CD4-positive, alpha-beta T cell treated with Interferon gamma for 1 hour (primary cell): Measurements from ENCODE around the gene KCNK10.

Source experiments
- DNase-seq: peaks from one replicate; pipeline ENCODE4 v3.0.0-alpha.2; 2020

The KCNK10 gene, protein sequence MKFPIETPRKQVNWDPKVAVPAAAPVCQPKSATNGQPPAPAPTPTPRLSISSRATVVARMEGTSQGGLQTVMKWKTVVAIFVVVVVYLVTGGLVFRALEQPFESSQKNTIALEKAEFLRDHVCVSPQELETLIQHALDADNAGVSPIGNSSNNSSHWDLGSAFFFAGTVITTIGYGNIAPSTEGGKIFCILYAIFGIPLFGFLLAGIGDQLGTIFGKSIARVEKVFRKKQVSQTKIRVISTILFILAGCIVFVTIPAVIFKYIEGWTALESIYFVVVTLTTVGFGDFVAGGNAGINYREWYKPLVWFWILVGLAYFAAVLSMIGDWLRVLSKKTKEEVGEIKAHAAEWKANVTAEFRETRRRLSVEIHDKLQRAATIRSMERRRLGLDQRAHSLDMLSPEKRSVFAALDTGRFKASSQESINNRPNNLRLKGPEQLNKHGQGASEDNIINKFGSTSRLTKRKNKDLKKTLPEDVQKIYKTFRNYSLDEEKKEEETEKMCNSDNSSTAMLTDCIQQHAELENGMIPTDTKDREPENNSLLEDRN

DNA sequence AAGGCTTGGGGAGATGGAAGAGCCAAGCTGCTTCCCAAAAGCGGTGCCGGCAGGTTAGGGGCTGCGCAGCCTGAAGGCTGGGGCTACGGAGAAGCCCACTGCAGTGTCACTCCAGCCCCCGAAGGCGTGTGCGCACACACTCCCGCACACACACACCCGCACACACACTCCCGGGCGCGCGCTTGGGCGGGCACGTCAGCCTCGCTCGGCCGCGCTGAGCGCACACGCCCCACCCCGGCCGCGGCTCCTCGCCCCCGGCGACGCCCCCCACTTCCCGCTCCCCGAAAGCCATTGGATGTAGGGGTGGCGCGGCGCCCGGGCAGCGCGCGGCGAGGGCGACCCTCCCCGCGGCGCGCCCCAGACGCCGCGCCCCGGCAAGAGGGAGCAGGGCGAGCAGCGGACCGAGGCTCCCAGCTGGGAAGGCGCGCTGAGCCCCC, at the start of gene KCNK10:
Gene KCNK10 (minus strand): TSS at position 184 of the 437 bp plus-strand sequence. CDS start 471 bp downstream, outside the sequence.
- DNase-seq = no peak

DNA sequence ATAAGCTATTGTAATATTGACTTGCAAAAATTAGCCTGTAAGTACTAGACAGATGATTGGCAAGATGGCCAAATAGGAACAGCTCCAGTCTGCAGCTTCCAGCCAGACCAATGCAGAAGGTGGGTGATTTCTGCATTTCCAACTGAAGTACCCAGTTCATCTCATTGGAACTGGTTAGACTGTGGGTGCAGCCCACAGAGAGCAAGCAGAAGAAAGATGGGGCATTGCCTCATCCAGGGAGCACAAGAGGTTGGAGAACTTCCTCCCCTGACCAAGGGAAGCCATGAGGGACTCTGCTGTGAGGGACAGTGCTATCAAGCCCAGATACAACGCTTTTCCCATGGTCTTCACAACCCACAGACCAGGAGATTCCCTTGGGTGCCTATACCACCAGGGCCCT, 46.4 kb upstream of the KCNK10 start:
- no peak for DNase-seq

DNA sequence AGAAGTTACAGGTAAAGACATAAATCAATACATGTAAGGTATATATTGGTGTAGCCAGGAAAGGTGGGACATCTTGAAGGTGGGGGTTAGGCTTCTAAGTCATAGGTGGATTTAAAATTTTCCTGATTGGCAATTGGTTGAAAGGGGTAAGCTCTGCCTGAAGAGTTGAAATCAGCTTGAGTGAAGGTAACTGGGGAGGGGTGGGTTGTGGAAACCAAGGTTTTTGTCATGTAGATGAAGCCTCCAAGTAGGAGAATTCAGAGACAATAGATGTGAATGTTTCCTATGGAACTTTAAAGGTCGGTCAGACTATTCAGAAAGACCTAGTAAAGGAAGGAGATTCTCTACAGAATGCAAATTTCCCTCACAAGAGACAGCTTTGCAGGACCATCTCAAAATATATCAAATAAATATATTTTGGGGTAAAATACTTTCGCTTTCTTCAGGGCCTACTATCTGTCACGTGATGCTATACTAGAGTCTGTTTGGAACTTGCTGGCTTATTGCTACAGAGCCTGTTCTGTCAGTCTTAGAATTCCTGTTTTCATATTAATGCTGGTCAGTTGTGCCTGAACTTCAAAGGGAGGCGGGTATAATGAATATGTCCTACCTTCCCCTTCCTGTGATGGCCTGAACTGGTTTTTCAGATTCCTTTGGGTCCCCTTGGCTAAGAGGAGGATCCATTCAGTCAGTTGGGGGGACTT, 41.8 kb upstream of the KCNK10 start:
- no peak for DNase-seq

DNA sequence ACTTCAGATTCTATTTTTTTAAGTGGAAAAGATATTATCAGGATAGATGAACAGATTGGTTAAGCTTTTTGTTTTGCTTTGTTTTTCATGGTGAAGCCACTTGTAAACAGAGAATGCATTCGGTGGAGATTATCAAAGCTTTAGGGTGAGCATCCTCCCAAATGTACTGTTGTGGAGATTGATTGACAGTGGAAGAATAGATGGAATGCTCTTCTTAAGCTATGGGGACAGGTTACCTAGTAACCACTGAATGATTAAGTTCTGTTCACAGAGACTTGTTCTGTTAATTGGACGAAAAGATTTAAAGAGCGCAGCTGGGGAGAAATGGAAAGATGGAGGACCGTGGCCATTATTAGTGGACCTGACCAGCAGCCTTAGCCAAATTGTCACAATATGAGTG, 40.6 kb upstream of the KCNK10 start:
- no peak for DNase-seq

DNA sequence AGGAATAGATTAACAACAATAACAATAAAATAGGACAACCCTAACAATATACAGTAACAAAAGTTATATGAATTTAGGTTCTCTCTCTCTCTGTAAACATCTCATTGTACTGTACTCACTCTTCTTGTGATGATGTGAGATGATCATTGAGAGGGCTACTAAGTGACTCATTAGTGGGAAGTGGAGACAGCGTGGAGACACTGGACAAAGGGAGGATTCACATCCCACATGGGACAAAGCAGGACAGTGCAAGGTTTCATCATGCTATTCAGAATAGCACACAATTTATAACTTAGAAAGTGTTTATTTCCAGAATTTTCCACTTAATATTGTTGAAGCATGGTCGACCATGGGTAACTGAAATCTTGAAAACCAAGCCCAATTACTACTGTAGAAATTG, 36.4 kb upstream of the KCNK10 start:
- no peak for DNase-seq

DNA sequence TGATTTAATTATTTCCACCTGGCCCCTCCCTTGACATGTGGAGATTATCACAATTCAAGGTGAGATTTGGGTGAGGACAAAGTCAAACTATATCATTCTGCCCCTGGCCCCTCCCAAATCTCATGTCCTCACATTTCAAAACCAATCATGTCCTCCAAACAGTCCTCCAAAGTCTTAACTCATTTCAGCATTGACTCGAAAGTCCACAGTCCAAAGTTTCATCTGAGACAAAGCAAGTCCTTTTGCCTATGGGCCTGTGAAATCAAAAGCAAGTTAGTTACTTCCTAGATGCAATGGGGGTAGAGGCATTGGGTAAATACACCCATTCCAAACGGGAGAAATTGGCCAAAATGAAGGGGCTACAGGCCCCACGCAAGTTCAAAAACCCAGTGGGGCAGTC, 31.3 kb upstream of the KCNK10 start:
- DNase-seq = no peak

DNA sequence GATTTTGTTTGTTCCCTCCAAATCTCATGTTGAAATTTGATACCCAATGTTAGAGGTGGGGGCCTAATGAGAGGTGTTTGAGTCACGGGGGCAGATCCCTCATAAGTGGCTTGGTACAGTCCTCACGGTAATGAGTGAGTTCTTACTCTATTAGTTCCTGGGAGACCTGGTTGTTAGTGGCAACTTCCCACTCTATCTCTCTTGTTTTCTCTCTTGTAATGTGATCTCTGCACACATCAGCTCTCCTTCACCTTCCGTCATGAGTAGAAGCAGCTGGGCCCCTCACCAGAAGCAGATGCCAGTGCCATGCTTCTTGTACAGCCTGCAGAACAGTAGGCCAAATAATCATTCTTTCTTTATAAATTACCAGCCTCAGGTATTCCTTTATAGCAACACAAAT, 29.6 kb upstream of the KCNK10 start:
- DNase-seq = no peak

DNA sequence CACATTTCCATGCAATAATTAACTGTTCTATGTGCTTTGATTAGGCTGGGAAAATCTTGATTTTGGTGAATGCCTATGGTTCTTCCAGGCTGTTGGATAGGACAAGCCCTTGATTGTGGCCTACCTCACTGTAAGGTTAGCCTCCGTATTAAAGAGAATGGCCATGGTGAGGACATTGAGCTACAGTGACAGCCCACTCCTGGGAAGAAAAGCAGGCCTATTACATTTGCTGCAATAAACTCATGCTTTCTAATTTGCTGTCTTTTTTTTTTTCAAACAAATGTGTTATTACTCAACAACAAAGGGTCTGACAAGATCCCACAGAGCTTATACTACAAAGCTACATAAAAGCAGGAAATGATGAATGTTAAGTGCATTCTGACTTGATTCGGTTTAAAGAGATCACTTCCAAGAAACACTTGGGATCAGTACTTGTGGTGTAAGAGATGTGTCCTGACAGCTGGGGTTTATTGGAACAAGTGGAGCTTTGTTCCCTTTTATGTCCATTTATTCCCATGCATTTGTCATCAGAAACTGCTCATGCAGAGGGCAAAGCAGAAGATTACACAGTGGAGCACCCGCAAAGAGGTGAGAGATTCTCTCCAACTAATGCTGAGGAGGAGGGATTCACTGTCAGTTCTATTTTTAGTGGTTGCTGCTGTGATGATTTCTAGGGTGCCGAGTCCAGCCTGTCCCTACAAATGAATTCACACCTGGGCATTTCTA, 29.1 kb upstream of the KCNK10 start:
- DNase-seq = no peak

DNA sequence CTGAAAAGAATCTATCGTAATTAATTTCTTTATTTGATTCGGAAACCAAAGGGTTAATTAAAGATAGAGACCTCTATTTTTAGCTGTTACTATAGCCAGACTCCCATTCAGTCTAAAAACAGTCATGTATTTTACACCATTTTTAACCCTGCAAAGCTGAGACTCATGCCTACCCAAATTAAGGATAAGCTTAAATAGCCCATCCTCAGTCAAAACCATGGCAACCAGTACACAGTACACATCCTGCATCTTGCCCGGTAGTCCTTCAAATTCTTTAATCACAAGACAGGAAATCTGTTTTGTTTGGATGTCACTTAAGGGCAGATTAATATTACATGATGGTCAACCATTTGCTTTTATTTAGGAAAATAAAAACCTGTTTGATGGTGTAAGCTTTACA, 25.5 kb upstream of the KCNK10 start:
- no peak for DNase-seq

DNA sequence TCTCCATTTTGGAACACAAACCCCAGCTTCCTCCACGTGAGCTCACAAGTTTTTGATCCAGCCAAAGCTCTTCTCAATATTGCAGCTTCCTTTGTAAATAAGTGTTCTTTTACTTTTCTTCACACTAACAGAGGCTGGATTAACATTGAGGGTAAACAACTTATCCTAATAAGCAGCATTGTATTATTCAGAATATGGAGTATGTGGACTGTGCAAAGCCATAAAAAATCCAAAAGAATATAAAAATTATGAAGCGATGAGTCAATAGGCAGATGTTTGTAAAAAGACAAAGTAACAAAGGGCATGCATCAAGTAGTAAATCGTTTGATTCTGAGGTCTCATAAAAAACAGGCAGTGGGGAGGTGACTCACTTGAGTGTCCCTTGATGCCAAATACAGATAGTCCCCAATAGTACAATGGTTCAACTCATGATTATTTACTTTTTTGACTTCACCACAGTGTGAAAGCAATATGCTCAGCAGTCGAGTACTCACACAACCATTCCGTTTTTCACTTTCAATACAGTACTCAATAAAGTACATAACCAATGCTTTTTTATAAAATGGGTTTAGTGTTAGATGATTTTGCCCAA, 23.1 kb upstream of the KCNK10 start:
- DNase-seq = no peak

DNA sequence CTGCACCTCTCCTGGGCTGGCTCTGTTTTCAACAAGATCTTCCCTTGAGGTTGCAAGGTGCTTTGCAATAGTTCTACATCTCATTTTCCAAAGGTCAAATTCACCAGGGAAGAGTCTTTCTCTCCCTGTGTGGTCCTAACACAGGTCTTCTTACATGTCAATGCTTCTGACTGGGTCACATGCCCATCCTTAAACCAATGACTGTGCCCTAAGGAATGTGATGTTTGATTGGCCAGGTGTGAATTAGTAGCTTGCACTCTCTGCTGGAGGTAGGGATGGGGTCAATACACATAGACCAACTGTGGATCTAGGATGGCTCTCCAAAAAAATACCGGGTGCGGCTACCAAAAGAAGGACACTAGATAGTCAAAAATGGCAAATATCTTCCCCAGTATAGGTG, 19.9 kb upstream of the KCNK10 start:
- no peak for DNase-seq

DNA sequence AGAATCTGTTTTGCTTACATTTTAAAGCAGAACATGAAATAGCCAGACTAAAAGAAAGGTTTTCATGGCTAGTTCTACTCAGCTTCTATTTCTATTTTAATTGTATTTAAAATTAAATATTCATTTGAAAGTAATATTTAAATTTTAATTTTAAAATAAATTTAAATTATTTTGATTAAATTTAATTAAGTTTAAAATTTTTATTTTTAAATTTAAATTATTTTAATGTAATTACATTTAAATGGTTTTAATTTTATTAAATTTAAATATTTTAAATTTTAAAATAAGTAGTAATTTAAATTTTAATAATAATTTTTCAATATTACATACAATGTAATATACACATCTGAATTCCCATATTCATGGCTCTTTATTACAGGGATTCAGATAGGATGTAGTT, 17.3 kb upstream of the KCNK10 start:
- DNase-seq = no peak

DNA sequence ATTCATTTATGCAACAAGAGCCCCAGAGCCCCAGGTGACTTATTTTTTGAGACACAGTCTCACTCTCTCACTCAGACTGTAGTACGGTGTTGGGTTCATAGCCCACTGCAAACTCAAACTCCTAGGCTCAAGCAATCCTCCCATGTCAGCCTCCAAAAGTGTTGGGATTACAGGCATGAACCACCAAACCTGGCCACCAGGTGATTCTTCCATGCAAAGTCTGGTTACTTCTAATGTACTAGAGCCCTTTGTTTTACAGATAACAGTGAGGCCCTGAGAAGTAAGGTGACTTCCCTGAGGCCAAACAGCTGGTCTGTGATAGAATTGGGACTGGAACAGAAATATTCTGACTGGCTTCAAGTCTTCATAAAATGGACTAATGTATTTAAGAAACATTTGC, 10.0 kb upstream of the KCNK10 start:
- DNase-seq = no peak

DNA sequence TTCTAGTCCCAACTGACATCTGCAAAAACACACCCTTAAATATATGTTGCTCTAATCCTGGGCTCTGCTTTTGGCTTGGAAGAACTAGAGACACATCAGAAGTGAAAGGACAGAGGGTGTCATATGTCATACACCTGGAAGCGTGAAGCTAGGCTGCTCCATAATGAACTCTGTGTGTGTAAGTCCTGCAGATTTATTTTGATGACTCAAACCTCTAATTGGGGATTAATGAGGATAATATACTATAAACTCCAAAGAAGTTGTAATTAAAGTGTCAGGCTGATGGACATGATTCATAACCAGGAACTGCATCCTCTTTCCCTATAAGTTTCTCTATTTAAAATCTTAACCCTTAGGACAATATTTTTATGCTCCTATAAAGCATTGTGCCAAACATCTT, 4.4 kb upstream of the KCNK10 start:
- no peak for DNase-seq

DNA sequence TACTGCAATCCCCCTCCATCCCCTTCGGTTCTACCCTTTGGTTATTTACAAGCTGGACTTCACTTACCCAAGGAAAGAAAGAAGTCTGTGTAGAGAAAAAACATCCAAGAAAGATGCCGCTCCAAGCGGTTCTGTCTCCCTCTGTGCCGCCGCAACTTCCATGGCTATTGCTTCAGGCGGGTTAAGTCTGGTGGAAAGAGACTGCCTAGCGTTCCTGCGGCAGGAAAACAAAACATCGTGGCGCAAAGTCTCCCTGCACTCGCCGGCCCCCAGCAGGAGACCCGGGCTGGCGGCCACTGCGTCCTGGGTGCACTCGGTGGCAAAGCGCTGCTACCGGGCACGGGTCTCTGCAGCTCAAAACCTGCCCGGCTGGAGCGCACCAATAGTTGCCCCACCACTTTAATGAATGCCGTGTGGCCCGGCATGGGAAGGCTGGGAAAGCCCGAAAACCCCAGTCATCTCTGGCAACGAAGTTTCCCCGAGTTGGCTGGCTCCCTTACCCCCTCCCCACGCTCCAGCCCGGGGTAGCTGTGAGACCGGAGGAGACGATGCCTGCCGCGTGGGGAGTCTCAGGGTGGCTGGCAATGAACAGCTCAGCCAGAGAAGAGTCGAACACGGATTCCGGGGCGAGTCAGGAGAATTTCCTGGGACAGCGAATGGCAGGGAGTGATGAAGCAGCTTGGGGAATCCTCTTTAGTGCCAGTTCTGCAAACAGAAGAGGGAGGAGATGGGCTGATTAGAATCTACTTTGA, 3.5 kb upstream of the KCNK10 start:
- DNase-seq = no peak

DNA sequence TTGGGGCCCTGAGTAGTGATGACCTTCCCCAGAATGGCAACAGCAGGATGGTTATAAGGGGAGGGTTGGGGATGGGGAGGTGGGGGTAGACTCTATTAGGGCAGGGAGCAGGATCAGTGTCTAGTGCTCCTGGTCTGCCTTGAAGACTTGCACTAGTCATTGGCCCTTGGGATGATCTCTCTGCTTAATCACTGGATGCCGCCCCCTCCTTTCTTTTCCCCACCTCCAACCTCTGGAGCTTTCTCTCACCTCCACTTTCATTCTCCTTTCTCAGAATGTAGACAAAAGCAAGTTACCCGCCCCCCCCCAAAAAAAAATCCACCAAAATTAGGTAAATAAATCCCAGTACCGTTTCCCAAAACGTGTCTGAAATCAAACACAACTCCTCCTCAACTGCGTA, 2.8 kb upstream of the KCNK10 start:
- no peak for DNase-seq

DNA sequence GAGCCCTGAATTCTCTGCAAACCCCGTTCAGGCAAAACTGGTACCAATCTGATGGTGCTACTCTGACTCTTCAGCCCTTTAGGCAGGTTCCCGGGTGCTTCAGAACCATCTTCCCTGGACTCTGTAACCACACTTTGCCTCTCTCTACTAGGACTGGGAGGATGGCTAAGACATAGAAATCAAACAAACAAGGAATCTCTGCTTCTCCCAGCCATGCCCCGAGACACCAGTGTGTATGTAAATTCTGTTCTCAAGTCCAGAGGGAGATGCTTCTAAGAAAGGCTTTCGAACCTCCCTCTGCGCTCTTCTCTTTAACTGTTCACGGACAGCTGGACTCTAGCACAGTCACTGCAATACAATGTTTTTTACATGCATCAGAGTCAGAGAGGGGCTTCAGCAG, 1.9 kb upstream of the KCNK10 start:
- no peak for DNase-seq

DNA sequence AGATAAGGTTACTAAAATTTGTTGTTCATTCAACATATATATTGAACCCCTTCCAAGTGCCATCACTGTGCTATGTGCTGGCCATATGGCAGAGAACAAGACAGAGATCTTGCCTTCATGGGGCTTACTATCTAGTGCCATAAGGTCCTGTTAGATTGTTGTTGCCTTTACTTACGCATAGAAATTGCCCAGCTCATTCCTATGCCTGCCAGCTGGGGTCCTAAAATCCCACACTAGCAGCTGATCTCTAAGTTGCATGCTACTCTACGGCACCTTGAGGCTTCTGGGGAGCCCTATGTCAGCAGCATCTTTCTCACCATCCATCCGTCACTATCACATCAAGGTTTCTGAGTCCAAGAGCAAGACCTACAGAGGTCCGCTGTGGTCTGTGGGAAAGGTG, 1.4 kb upstream of the KCNK10 start:
- DNase-seq = no peak

DNA sequence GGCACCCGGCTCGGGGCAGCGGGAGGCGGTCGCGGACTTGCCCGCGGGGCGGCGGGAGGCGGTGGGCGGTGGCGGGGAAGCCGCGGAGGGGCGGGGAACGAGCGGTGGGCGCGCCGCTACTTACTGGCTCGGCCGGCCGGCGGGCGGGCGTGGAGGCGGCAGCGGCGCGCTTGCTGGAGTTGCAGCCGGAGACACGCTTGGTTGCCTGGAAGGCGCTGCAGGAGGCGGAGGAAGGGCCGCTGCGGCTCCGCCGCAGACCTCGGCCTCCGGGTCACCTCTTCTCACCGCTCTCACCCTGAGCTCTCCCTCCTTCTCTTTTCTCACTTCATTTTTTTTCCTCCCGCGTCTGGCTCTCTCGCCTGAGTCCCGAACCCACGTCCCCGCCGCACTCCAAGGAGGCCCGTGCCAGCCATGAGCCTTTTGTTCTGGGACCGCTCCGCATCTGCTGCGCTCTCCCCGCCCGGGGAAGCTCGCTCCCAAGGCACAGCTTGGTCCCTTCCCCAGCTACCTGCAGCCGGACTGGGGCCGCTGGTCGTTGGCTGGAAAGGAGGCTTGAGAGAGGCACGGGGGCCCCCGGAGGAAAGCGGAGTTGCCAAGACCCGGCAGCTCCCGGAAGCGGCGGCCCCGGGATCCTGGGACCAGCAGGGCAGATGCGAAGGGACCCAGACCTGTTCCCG, 592 bp upstream of the KCNK10 start:
- DNase-seq = no peak

DNA sequence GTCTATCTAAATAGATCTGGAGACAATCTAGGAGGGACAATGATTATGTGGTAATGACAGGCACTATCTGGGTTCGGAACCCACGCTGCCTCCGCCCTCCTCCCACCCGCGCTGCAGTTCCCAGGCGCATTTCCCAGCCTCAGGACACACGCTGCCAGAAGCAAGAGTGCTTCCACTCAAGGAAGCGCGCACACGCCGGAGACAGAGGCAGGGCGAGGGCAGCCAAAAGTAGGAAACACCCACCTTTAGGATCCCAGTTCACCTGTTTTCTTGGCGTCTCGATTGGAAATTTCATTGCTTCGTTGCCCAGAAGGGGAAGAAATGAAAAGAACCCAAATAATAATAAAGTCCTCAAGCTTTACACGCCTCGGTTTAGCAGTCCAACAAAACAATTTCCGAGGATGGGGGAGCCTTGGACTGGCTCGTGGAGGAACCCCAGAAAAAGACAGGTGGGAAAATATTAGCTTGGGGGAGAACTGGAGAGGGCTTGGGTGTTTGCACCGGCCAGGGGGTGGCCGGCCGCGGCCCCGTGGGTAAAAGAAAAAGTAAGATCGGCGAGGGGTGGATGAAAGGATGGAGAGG, 474 bp downstream of the KCNK10 start:
- no peak for DNase-seq
